Body of pancreas (tissue), 4 donors: ENCODE data around the gene FA2H.

ENCODE experiments used
- CTCF ChIP-seq, 7 experiments: fragments of 450-650 bp in 4 of 7; fragments of 200-600 bp in 3 of 7; sonication (generic) in 3 of 7; IDR thresholded peaks; one replicate each; pipeline ENCODE4 v1.5.1; 2016 to 2019; ENCODE audit warnings: antibody characterized with exemption in 7 of 7
- POLR2A ChIP-seq, 3 donors: fragments of 450-650 bp; IDR thresholded peaks; one replicate each; pipeline ENCODE4 v1.6.1; 2016; ENCODE audit warnings: antibody characterized with exemption in 3 of 3, mild to moderate bottlenecking in 2 of 3

- TF ChIP-seq CTCF (IDR thresholded peaks at IDR 0.05) (no peak), POLR2A (IDR thresholded peaks at IDR 0.05) (no peak)
These were observed 49.6 kb downstream of the FA2H start for GRCh38 chr16:74724820-74725549.
